ENCODE data around the gene RYR3. TPM values are rescaled to one million over a fixed set of nuclear protein-coding genes. Genes with fewer than 3 reads are reported as not detected.

RYR3 gene
- polyA plus RNA-seq, 4 donors, result 4.8 to 10.1 (median 7.1) TPM

- no peak for DNase-seq (ENCODE audit: low read depth in 4 of 4, low spot score in 3 of 4)
These were observed 68.2 kb downstream of the RYR3 start for GRCh38 chr15:33378866-33379480.

- DNase-seq (ENCODE audit: low read depth in 4 of 4, low spot score in 3 of 4), result no peak
These were observed 69.6 kb downstream of the RYR3 start for GRCh38 chr15:33380406-33380805.

GRCh38 chr15:33382491-33382890 lies 71.7 kb downstream of the RYR3 start:
- no peak for DNase-seq (ENCODE audit: low read depth in 4 of 4, low spot score in 3 of 4)

- no peak for DNase-seq (ENCODE audit: low read depth in 4 of 4, low spot score in 3 of 4)
These were observed 73.5 kb downstream of the RYR3 start for GRCh38 chr15:33384307-33384706.

- no peak for DNase-seq (ENCODE audit: low read depth in 4 of 4, low spot score in 3 of 4)
These were observed 81.7 kb downstream of the RYR3 start for GRCh38 chr15:33392453-33392852.

GRCh38 chr15:33393546-33393945 lies 82.8 kb downstream of the RYR3 start:
- no peak for DNase-seq (ENCODE audit: low read depth in 4 of 4, low spot score in 3 of 4)

- no peak for DNase-seq (ENCODE audit: low read depth in 4 of 4, low spot score in 3 of 4)
These were observed 84.6 kb downstream of the RYR3 start for GRCh38 chr15:33395321-33395720.

GRCh38 chr15:33395846-33396245 lies 85.1 kb downstream of the RYR3 start:
- DNase-seq (ENCODE audit: low read depth in 4 of 4, low spot score in 3 of 4), result no peak

- DNase-seq (ENCODE audit: low read depth in 4 of 4, low spot score in 3 of 4), result no peak
These were observed 85.7 kb downstream of the RYR3 start for GRCh38 chr15:33396475-33396874.

GRCh38 chr15:33398555-33398954 lies 87.8 kb downstream of the RYR3 start:
- no peak for DNase-seq (ENCODE audit: low read depth in 4 of 4, low spot score in 3 of 4)

GRCh38 chr15:33400941-33401340 lies 90.2 kb downstream of the RYR3 start:
- no peak for DNase-seq (ENCODE audit: low read depth in 4 of 4, low spot score in 3 of 4)

- DNase-seq (ENCODE audit: low read depth in 4 of 4, low spot score in 3 of 4), result no peak
These were observed 91.8 kb downstream of the RYR3 start for GRCh38 chr15:33402600-33402999.

- no peak for DNase-seq (ENCODE audit: low read depth in 4 of 4, low spot score in 3 of 4)
These were observed 94.3 kb downstream of the RYR3 start for GRCh38 chr15:33405096-33405495.

GRCh38 chr15:33411596-33412540 lies 101.1 kb downstream of the RYR3 start:
- no peak for DNase-seq (ENCODE audit: low read depth in 4 of 4, low spot score in 3 of 4)

- DNase-seq (ENCODE audit: low read depth in 4 of 4, low spot score in 3 of 4), result no peak
These were observed 108.9 kb downstream of the RYR3 start for GRCh38 chr15:33419701-33420100.

- no peak for DNase-seq (ENCODE audit: low read depth in 4 of 4, low spot score in 3 of 4)
These were observed 113.3 kb downstream of the RYR3 start for GRCh38 chr15:33424025-33424424.

- DNase-seq (ENCODE audit: low read depth in 4 of 4, low spot score in 3 of 4), result no peak
These were observed 114.4 kb downstream of the RYR3 start for GRCh38 chr15:33425142-33425541.

GRCh38 chr15:33430577-33430976 lies 119.8 kb downstream of the RYR3 start:
- no peak for DNase-seq (ENCODE audit: low read depth in 4 of 4, low spot score in 3 of 4)

GRCh38 chr15:33433821-33434220 lies 123.1 kb downstream of the RYR3 start:
- no peak for DNase-seq (ENCODE audit: low read depth in 4 of 4, low spot score in 3 of 4)

GRCh38 chr15:33438396-33438795 lies 127.6 kb downstream of the RYR3 start:
- DNase-seq (ENCODE audit: low read depth in 4 of 4, low spot score in 3 of 4), result no peak

- no peak for DNase-seq (ENCODE audit: low read depth in 4 of 4, low spot score in 3 of 4)
These were observed 130.1 kb downstream of the RYR3 start for GRCh38 chr15:33440900-33441299.

GRCh38 chr15:33442449-33442848 lies 131.7 kb downstream of the RYR3 start:
- no peak for DNase-seq (ENCODE audit: low read depth in 4 of 4, low spot score in 3 of 4)

All from right renal pelvis (tissue), 4 donors.